Measurements from ENCODE around the gene DHCR24.

The DHCR24 gene

DNA sequence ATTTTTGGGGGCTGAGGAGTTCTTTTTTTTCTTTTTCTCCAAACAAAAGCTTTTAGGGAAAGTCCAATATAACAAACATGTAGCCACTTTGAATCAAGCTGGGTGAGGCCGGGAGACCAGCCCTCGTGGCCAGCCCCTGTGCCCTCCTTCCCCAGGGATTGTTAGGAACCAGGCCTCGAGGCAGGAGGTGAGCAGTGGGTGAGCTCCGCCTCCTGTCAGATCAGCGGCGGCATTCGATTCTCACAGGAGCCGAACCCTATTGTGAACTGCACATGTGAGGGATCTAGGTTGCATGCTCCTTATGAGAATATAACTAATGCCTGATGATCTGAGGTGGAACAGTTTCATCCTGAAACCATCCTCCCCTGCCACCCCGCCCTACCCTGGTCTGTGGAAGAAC, 44.0 kb downstream of the DHCR24 start:
- no peak for DNase-seq

DNA sequence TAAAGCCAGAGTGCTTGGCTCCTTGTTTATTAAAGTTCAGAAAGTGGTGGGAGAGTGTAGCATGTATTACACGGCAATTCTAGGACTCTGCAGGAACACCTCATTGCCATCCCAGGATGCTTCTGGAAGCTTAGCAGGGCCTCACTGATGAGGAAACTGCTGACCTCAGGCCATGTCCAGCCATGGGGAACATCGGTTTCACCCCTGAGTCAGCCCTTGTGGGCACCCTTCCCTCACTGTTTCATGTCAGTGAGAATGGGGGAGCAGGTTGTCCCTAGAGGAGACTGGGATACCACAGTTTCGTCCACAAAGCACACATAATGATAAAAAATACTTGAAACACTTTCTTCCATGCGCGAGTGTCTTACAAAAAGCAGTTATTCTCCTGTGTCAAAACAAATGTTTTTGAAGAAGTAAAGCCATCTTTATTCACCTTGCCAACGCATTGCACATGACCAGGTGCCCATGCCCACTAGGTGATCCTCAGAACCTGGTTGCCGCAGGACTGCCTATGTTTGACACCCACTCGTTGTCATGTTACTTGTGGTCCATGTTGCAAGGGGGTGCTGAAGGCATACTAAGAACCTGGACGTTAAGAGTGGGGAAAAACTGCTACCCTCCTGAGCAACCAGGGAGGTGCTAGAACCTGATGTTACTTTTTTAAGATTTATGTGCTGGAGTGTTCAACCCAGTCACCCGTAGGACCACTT, 44.6 kb downstream of the DHCR24 start:
- DNase-seq, result no peak

DNA sequence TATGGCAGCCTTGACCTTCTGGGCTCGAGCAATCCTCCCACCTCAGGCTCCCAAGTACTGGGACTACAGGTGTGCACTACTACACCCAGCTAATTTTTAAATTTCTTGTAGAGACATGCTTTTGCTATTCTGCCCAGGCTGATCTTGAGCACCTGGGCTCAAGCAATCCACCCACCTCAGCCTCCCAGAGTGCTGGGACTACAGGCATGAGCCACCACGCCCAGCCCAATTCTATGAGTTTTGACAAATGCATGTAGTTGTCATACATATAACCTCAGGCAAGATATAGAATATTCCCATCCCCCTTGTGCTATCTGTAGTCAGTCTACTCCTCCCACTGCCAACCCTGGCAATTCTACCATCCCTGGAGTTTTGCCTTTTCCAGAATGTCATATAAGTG, 47.2 kb downstream of the DHCR24 start:
- DNase-seq, result no peak

DNA sequence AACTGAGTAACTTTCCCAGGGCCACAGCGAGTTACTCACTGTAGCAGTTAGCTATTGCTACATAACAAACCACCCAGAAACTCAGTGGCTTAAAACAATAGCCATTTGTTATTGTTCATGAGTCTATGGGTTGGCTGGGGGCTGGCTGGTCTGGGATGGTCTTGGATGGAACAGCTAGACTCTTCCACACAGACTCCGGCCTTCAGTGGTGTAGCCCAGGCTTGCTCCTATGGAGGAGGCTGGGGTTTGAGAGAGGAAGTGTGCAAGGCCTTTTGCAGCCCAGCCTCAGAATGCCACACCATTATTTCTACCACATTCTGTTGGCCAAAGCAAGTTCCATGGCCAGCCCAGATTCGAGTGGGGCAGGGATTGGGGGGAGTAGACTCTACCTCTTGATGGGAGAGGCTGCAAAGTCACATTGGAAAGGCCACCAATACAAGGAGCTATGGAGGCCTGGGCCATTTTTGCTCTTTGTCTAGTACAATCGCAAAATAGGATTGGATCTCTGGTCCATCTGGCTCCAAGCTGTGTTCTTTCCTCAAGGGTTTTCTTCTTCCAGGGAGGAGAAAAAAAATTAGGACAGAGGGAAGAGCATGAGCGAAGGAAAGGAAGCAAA, 48.3 kb downstream of the DHCR24 start:
- no peak for DNase-seq

DNA sequence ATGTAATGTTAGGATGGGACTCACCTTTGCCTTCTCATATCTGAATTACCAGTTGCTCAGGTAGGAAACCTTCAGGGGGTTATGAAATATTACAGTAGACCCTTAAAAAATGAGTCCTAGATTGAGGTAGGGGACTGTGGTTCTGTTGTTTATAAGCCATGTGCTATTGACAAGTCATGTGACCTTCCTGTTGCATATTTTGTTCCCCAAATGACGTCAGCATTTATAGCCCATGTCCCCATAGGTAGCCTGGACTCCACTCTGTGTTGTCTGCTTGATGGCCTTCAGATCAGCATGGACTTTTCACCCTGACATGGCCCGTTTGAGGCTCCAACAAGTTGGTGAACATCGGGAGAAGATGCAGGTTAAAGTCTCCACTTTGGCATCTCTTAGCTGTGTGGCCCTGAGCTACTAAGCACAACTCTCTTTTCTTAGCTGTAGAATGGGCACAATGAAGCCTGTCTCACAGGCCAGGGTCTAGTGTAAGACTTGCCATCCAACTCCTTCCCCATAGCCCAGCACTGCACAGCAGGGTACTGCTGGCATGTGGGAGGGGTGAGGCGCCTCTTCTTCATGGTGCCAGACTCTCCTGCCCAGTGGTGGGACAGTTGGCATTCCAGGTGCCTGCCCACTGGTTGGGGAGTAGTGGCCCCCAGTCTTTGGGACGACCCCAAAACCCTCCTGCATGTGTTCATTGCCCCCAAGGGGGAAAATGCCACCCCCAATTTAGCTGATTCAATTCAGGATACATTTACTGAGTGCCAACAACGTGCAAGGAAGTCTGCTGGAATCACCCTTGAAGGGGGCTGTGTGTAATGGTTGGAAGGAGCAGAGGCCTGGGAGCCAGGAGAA, 49.8 kb downstream of the DHCR24 start:
- no peak for DNase-seq

DNA sequence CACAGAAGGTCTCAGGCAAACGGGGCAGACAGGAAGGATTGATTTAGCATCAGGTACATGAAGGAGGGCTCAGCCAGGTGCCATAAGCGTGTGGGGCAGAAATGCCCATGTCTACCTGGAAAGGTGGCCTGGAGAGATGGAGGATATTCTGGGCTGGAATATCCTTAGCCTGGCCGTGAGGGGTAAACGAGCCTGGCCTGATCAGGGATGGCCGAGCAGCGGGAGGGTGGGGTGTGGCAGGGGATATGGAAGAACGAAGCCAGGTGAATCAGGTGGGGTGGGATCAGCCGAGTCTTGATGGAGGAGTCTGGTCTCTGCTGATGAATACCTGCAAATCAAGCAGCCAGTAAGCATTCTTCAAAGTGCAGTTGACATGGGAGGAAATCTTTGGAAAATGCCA, 50.4 kb downstream of the DHCR24 start:
- DNase-seq, result no peak

DNA sequence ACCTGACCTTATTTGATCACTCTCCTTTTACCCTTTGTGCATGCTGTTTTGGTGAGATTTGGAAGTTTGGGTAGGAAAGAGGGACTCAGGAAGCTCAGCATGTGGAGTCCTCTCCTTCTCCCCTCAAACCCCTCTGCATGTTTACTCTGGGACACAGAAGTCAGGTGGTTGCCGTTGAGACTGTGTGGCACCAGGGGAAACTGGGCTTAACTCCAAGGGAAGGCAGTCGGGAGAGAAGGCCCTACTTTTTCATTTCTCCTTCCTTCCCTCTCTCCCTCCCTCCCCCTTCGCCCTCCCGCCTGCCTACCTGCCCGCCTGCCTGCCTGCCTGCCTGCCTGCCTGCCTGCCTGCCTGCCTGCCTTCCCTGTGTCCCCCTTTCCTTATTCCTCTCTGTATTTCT, 51.0 kb downstream of the DHCR24 start:
- DNase-seq, result no peak

DNA sequence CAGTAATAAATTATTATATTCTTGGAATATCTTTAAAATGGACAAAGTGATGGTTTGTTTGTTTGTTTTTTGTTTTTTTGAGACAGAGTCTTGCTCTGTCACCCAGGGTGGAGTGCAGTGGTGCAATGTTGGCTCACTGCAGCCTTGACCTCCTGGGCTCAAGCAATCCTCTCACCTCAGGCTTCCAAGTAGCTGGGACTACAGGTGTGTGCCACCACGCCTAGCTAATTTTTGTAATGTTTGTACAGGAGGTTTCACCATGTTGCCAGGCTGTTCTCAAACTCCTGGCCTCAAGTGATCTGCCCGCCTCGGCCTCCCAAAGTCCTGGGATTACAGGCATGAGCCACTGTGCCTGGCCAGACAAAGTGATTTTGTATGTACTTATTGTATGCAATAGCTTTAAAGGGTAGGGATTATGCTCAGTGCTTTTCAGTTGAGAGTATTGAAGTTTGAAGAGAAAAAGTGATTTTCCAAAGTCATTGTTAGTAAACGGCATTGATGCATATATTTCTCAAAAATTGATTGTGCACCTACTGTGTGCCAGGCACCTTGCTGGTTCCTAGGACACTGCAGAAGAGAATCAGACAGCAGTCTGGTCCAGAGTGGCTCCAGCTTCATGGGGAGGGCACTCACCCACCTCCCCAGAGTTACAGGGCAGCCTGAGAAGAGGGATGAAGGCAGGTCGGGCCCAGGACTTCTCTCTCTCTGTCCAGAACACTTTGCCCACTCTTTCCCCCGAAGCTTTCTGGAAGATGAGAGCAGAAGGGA, 51.7 kb downstream of the DHCR24 start:
- no peak for DNase-seq

DNA sequence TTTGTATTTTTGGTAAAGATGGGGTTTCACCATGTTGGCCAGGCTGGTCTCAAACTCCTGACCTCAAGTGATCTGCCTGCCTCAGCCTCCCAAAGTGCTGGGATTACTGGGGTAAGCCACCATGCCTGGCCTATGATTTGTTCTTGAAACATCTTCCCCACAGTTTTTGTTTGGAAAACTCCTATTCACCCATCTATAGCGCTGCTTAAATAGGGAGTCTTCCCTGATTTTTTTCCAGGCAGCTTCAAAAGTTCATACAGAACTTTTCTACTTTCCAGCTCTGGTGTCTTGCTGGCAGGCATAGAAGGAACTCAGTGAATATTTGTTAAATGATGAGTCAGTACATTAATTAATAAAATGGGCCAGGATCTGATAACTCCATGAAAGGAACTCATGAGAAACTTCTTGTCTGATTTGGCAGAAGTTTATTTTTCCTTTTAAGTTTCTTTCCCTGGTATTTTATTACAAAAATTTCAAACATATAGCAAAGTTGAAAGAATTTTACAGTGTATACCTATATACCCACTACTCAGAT, 52.9 kb downstream of the DHCR24 start:
- DNase-seq, result no peak

DNA sequence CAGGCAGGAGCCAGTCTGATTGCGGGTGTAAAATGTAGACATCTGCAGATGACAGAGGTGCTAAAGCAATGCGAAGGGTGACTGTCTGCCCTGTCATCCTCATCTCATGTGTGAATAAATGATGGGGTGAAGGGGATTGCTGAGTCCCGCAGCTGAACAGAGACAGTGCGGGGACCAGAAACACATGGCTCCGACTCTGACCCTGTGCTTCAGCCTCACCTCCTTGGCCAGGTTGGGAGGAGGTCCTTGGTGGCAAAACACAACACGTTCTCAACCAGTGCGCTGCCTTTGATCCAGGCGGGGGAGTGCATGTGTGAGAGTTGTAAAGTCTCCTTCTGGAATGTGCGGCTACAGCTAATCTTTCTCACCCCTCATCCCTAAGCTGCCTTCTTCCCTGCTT, 53.9 kb downstream of the DHCR24 start:
- DNase-seq, result no peak

DNA sequence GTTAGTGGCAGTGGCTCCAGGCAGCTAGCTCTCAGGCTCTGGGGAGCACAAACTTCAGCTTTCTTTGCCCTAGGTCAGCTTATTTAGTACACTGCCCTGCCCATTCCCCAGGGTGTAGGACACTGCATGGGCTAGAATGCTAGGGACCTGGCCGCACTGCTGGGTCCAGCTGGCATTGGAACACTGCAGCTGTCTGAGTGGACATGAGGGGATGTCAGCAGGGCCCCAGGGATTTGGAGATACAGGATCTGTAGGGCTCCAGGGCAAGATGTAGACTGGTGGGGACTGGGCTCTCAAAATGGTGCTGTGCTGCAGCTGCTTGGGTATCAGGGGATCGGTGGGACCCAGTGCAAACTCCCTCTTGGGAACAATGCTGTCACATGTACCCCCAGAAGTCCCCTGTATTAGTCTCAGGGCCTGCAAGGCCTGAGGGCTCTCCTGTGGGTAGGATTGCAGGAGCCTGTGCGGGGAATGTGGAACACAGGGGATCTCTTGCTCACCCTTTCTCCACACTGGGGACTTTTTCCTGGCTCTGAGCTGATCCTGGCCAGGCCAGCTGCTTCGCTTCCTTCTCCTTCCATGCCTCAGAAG, 60.7 kb downstream of the DHCR24 start:
- no peak for DNase-seq

DNA sequence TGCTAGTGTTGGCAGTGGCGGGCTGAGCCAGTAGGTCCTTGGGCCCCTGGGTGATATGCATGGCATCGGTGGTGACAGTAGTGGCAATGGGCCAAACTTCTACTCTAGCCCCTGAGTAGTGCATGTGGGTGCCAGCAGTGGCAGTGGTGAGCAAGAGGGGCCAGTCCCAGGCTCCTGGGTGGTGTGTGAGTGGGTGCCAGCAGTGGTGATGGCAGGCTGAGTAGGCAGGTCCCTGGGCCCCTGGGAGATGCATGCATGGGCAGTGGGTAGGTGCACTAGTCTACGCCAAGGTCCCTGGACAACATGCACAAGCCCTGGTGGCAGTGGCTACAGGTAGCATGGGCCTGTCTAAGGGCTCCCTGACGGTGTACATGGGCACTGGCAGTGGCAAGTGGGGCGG, 61.3 kb downstream of the DHCR24 start:
- no peak for DNase-seq

DNA sequence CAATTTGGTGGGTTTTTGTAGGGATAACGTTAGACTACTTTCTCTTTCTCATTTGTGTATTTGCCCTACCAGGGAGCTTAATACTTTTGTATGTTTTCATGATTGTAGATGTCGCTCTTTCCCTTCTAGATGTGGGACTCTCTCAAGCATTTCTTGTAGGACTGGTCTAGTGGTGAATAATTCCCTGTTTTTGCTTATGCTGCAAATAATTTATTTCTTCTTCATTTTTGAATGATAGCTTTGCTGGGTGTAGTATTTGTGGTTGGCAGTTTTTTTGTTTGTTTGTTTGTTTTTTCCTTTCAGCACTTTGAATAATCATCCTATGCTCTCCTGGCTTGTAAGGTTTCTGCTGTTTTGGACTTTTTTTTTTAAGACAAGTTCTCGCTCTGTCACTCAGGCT, 63.3 kb downstream of the DHCR24 start:
- DNase-seq, result no peak

DNA sequence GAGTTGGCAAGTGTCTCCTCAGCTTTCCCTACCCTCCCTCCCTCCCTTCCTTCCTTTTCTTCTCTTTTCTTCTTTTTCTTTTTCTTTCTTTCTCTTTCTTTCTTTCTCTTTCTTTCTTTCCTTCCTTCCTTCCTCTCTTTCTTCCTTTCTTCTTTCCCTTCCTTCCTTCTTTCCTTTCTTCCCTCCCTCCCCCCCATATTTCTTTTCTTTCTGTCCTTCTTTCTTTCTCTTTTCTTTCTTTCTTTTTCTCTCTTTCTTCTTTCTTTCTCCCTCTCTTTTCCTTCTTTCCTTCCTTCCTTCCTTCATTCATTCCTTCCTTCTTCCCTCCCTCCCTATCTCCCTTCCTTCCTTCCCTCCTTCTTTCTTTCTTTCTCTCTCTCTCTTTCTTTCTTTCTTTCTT, 67.3 kb downstream of the DHCR24 start:
- no peak for DNase-seq

DNA sequence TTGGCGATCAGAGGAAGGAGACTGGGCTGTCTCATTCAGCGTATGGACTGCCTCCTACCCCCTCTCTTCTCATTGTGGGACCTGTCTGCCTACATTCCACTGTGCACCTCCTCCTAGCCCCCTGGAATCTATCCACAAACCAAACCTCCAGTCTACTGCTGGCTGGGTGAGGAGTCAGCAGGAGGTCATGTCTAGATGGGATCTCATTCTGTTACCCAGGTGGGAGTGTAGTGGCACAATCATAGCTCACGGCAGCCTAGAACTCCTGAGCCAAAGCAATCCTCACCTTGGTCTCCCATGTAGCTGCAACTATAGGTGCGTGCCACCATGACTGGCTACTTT, 67.8 kb downstream of the DHCR24 start:
- no peak for DNase-seq

DNA sequence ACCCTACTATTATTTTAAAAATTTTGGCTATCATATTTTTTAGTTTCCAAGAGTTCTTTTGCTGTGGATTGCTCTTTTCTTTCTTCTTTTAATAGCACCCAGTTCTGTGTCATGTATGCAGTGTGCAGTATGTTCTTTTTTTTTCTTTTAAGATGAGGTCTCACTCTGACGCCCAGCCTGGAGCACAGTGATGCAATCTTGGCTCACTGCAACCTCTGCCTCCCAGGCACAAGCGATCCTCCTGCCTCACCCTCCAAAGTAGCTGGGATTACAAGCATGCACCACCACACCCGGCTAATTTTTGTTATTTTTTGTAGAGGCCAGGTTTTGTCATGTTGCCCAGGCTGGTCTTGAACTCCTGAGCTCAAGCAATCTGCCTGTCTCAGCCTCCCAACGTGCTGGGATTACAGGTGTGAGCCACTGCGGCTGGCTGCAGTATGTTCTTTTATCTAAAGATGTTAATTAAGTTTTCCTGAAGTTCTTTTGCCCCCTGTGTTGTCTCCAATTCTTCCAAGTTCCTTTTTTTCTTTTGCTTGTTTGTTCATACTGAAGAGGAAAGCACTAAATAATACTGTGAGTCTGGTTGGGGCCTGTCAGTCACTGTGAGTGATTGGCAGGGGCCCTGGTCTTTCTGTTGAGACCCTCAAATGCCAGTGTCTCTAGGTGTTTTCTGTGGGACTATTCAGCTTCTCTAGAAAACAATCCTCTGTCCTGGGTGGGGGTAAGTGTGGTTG, 68.4 kb downstream of the DHCR24 start:
- no peak for DNase-seq

DNA sequence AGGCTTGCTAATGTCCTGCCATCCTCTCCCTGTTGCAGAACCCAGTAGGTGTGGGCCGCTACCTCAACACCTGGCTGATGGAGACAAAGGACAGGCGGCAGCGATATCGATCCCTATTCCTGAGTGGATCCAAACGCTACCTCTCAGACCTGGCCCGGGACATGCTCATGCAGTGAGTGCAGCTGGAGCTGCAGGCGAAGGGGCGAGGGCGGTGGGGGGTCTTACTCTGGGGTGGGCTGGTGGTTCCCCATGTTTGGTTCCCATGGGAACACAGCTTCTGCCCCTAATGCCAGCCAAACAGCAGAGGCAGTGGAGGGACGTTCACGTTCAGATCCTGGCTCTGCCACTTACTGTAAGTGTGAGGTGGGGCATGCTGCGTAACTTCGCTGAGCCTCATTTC, 70.0 kb downstream of the DHCR24 start:
- no peak for DNase-seq

DNA sequence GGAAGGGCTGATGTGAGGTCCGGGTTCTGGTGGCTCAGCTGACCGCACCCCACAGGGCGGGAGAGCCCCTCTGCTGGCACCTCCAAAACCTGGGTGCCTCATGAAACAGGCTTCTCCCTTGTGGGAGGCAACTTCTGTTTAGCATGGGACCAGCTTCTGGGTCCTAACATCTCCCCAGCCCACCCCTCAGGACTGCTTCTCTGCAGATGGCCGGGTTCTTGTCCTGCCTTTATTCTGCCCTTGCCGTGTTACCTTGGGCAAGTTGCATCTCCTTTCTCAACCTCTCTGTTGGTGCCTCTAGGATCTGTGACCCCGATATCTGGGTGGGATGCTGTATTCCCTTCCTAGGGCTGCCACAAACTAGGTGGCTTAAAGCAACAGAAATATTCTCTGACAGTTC, 70.9 kb downstream of the DHCR24 start:
- no peak for DNase-seq

DNA sequence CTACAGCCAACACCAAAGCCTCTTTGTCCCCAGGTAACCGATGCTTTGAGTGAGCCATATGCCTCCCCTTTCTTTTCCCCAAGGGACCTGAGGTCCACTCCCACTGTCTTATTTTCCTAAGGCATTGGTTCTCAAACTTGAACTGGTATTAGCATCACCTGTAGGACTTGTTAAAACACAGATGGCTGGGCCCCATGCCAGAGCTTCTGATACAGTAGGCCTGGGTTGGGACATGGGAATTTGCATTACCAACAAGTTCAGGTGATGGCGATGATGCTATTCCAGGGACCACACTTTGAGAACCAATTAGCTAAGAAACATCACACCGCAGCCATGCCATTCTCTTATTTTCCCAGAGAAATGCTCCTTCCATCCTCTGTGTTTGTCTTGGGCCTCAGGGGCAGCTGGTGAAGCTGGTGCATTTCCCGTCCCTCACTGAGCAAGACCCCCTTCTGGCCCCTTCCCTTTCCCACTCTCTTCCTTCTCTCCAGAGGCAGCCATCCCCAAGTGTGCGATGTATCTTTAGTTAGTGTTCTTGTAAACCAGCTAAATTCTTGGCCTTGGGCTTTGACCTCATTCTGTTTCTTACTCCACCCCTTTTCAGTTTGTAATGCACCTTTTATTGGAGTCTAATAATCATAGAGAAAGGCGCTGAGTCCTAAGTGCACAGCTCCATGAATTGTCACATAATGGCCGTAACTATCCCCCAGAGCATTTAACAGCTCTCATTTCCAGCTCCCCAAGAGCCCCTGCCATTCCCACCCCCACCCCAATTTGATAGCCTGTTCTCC, 71.7 kb downstream of the DHCR24 start:
- no peak for DNase-seq

DNA sequence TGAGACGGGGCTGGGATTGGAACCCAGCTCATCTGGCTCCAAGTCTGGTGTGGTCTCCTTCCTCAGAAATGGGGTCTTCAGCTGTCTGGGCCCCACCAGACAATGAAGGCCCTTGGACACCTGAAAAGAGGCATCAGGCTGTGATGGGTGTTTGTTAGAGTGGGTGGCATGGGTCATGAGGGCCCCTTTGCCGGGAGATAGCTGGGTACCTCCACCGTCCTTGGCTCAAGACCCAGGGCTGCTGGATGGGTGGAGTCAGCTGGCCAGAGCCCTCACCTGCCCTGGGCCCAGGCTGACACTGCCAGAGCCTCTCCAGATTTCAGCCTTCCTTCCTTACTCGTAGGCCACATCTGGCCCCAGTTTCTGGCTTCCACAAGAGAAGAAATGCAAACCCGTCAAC, 72.4 kb downstream of the DHCR24 start:
- DNase-seq, result no peak

DNA sequence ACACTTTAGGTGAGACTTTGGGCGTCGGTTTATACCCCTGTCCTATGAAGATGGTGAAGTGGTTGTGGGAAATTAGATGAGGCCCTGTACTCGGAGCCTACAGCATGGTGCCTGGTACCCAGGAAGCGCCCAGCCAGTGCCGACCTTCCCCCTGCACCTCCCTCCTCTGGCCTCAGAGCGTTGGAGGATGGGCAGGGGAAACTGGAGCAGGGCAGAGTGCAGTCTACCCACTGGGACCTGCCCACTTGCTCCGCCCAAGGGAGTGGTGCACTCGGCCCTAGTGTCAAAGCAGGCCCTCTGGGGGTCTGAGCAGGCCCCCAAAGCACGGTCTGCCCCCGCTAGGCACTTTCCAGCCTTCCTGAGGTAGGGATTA, 72.9 kb downstream of the DHCR24 start:
- DNase-seq, result no peak
